GM19043 (cell line): ENCODE measurements around the gene MYO1C.
"Not testable (repeated sequence)": the region's sequence is repeated elsewhere in the genome, so short reads cannot be mapped to it uniquely, and the experiment has no call there.

Experiments used
- ATAC-seq: cut with Tn5 transposase; IDR thresholded peaks from one replicate; pipeline ENCODE4 v1.9.1; 2021; ENCODE audit warnings: low read depth; ENCODE audit not compliant: unreplicated experiment

MYO1C gene

GRCh38 chr17:1442187-1442586 lies 50.3 kb downstream of the MYO1C start:
- ATAC-seq = no peak

- no peak for ATAC-seq
These were observed 51.6 kb downstream of the MYO1C start for GRCh38 chr17:1440921-1441320.

GRCh38 chr17:1438593-1439083 lies 53.8 kb downstream of the MYO1C start:
- ATAC-seq = no peak

GRCh38 chr17:1435326-1435725 lies 57.2 kb downstream of the MYO1C start:
- no peak for ATAC-seq

GRCh38 chr17:1434150-1434549 lies 58.3 kb downstream of the MYO1C start:
- ATAC-seq = no peak

- ATAC-seq = no peak
These were observed 60.8 kb downstream of the MYO1C start for GRCh38 chr17:1431631-1432104.

- no peak for ATAC-seq
These were observed 68.9 kb downstream of the MYO1C start for GRCh38 chr17:1423456-1424135.

- ATAC-seq = no peak
These were observed 69.6 kb downstream of the MYO1C start for GRCh38 chr17:1422885-1423284.

GRCh38 chr17:1421470-1421869 lies 71.0 kb downstream of the MYO1C start:
- no peak for ATAC-seq

- no peak for ATAC-seq
These were observed 71.5 kb downstream of the MYO1C start for GRCh38 chr17:1420981-1421380.

- ATAC-seq = no peak
These were observed 72.3 kb downstream of the MYO1C start for GRCh38 chr17:1420163-1420562.

- ATAC-seq = not testable (repeated sequence)
These were observed 74.0 kb downstream of the MYO1C start for GRCh38 chr17:1418476-1418875.

- no peak for ATAC-seq
These were observed 76.1 kb downstream of the MYO1C start for GRCh38 chr17:1416414-1416813.

GRCh38 chr17:1414634-1415033 lies 77.9 kb downstream of the MYO1C start:
- ATAC-seq = no peak
